OCI-LY3 (cell line): ENCODE data around the gene AHDC1.

ENCODE experiments used
- H2AFZ ChIP-seq: fragments of 200-600, 300-600 bp; shearing (Covaris generic); 2 replicates; pipeline ENCODE4 v1.6.0; 2014; ENCODE audit warnings: antibody characterized with exemption, low read depth, low read length
- H3K27ac ChIP-seq: fragments of 200-600, 300-600 bp; sonication (generic); 2 replicates; pipeline ENCODE4 v1.5.1; 2014; ENCODE audit warnings: mild to moderate bottlenecking, low read length, moderate library complexity, mixed read lengths
- H3K27me3 ChIP-seq: fragments of 200-600, 300-600 bp; sonication (generic); 2 replicates; pipeline ENCODE4 v1.6.1; 2014; ENCODE audit warnings: low read depth, low read length, mixed read lengths
- H3K36me3 ChIP-seq: fragments of 200-600, 300-600 bp; sonication (generic); replicated peaks from 2 replicates; pipeline ENCODE3; 2014; ENCODE audit warnings: low read depth, low read length, mixed read lengths
- H3K4me1 ChIP-seq: fragments of 300-600, 200-600 bp; sonication (generic); 2 replicates; pipeline ENCODE4 v1.6.1; 2014; ENCODE audit warnings: low read length, mixed read lengths
- H3K4me2 ChIP-seq: fragments of 200-600, 300-600 bp; sonication (generic); 2 replicates; pipeline ENCODE4 v1.6.1; 2014; ENCODE audit warnings: low read length, mixed read lengths
- H3K4me3 ChIP-seq: fragments of 300-600, 200-600 bp; sonication (generic); 2 replicates; pipeline ENCODE4 v1.5.1; 2014; ENCODE audit warnings: antibody characterized with exemption, mild to moderate bottlenecking, low read length, moderate library complexity
- H3K79me2 ChIP-seq: fragments of 300-600, 200-600 bp; shearing (Covaris generic); 2 replicates; pipeline ENCODE4 v1.6.1; 2014; ENCODE audit warnings: mild to moderate bottlenecking, low read length, mixed read lengths
- H3K9ac ChIP-seq: fragments of 300-600, 200-600 bp; shearing (Covaris generic); 2 replicates; pipeline ENCODE4 v1.6.0; 2014; ENCODE audit warnings: mild to moderate bottlenecking, low read length, moderate library complexity
- H3K9me3 ChIP-seq: fragments of 200-600, 300-600 bp; shearing (Covaris generic); 2 replicates; pipeline ENCODE4 v1.6.1; 2014; ENCODE audit warnings: low read length, mixed read lengths; ENCODE audit not compliant: insufficient read depth
- H4K20me1 ChIP-seq: fragments of 200-600, 300-600 bp; sonication (generic); 2 replicates; pipeline ENCODE4 v1.6.1; 2016; ENCODE audit warnings: low read length, mixed read lengths; ENCODE audit not compliant: insufficient read depth
- CTCF ChIP-seq: fragments of 200-600, 300-600 bp; sonication (generic); IDR thresholded peaks from 2 replicates; pipeline ENCODE4 v1.5.1; 2014; ENCODE audit warnings: antibody characterized with exemption, low read length, low read depth
- EZH2phosphoT487 ChIP-seq: fragments of 200-600 bp; shearing (Covaris generic); IDR thresholded peaks from 2 replicates; pipeline ENCODE4 v1.6.1; 2018; ENCODE audit warnings: antibody characterized with exemption, mixed run types, low read depth

The AHDC1 gene

GRCh38 chr1:27547220-27548116 is 56.5 kb downstream of the AHDC1 start:
- Histone ChIP-seq H3K4me3 (no peak overlapping the region), H3K36me3 (no peaks in the 10 kb centered on the region)

DNA sequence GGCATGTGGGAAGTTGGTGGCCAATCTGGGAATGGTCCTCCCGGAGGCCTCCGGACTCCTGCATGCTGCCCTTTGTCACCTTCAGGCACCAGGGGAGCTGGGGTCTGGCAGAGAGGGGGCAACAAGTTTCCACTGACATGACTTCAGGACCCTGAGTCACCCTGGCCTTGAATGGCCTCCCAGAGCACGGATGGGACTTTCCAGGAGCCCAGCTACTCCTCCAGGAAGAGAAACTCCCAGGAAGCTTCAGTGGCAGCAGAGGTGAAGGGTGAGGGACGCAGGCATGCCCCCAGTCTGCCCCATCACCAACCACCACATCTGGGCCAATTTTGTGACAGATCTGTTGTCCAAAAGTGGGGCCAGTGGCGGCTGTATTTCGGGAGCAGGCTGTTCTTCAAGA is 58.1 kb downstream of the AHDC1 start:
- Histone ChIP-seq H3K9ac (no peak overlapping the region), H3K27me3 (no peaks in the 10 kb centered on the region), H4K20me1 (no peaks in the 10 kb centered on the region), H3K4me3 (no peak overlapping the region), H3K4me2 (no peak overlapping the region), H3K9me3 (no peaks in the 10 kb centered on the region), H3K36me3 (no peaks in the 10 kb centered on the region), H3K4me1 (no peaks in the 10 kb centered on the region), H2AFZ (no peak overlapping the region), H3K27ac (no peak overlapping the region), H3K79me2 (no peaks in the 10 kb centered on the region)
- no peak for TF ChIP-seq EZH2phosphoT487
- no peak for TF ChIP-seq CTCF

More at GRCh38 chr1:27547220-27548116, 56.5 kb downstream of the AHDC1 start:
- no peak overlapping the region for H3K27ac ChIP-seq
- H4K20me1 ChIP-seq: no peaks in the 10 kb centered on the region
- H3K9ac ChIP-seq: no peak overlapping the region
- no peaks in the 10 kb centered on the region for H3K9me3 ChIP-seq
- no peaks in the 10 kb centered on the region for H3K27me3 ChIP-seq
- no peaks in the 10 kb centered on the region for H3K79me2 ChIP-seq
- no peaks in the 10 kb centered on the region for H3K4me1 ChIP-seq
- no peak overlapping the region for H3K4me2 ChIP-seq
- no peak overlapping the region for H2AFZ ChIP-seq
- TF ChIP-seq EZH2phosphoT487 (no peak), CTCF (no peak)

GRCh38 chr1:27545271-27545670 is 58.7 kb downstream of the AHDC1 start:
- H3K4me2 ChIP-seq: no peak overlapping the region
- no peaks in the 10 kb centered on the region for H3K36me3 ChIP-seq
- no peaks in the 10 kb centered on the region for H3K9me3 ChIP-seq
- H3K27me3 ChIP-seq: no peaks in the 10 kb centered on the region
- H3K79me2 ChIP-seq: no peaks in the 10 kb centered on the region
- H4K20me1 ChIP-seq: no peaks in the 10 kb centered on the region
- no peaks in the 10 kb centered on the region for H3K4me1 ChIP-seq
- no peak for TF ChIP-seq CTCF
- no peak for TF ChIP-seq EZH2phosphoT487
- no peak overlapping the region for H3K4me3 ChIP-seq
- H2AFZ ChIP-seq: no peak overlapping the region
- H3K27ac ChIP-seq: no peak overlapping the region
- H3K9ac ChIP-seq: no peak overlapping the region

DNA sequence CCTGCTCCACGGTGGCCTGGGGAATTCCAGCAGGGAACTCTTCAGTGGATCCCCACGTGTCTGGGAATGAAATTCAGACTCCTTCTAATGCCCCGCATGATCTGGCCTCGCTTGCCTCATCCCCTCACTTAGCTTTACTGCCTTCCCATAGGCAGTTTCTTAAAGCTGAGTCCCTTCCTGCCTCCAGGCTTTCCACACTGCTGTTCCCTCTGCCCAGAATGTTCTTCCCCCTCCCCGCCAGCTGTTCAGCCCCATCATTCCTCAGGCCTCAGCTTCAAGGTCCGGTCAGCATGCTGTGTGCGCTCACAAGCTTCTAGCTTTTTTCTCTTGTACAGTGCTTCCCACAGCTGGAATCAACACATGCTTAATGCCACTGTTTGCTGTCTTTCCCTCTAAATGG is 59.1 kb downstream of the AHDC1 start:
- no peak overlapping the region for H3K4me2 ChIP-seq
- no peak overlapping the region for H3K9ac ChIP-seq

More for the DNA sequence above, 59.1 kb downstream of the AHDC1 start:
- H3K79me2 ChIP-seq: no peaks in the 10 kb centered on the region
- no peaks in the 10 kb centered on the region for H3K27me3 ChIP-seq
- no peaks in the 10 kb centered on the region for H4K20me1 ChIP-seq
- H3K4me1 ChIP-seq: no peaks in the 10 kb centered on the region
- no peak overlapping the region for H2AFZ ChIP-seq
- no peaks in the 10 kb centered on the region for H3K9me3 ChIP-seq
- H3K36me3 ChIP-seq: no peaks in the 10 kb centered on the region
- H3K4me3 ChIP-seq: no peak overlapping the region
- H3K27ac ChIP-seq: no peak overlapping the region
- TF ChIP-seq CTCF (no peak), EZH2phosphoT487 (no peak)
